H1 (cell line): ENCODE results near the gene GIPC2. TPM values are rescaled to one million over a fixed set of nuclear protein-coding genes. Genes with fewer than 3 reads are reported as not detected.
A peak's percentile ranks its signal among the peaks of the same experiment; 100 is the strongest.

ENCODE experiments used
- CTCF ChIA-PET: fragments of 300-600 bp; sonication (Branson Sonifier 250); formaldehyde crosslinking; loops from one replicate; lab custom pipeline; 2021; ENCODE audit not compliant: partially characterized antibody; lab: Charles Lee
- POLR2A ChIA-PET: fragments of 300-600 bp; sonication (Branson Sonifier 250); formaldehyde crosslinking; loops from one replicate; lab custom pipeline; 2021; ENCODE audit warnings: inconsistent platforms; ENCODE audit not compliant: partially characterized antibody; lab: Charles Lee
- DNase-seq, 2 experiments: peaks; one replicate each; pipeline versions ENCODE4 v3.0.0 to v3.0.0-alpha.2; 2010 to 2022; ENCODE audit warnings: low spot score in 2 of 2, low read depth in 1 of 2, mixed read lengths in 1 of 2
- FAIRE-seq: peaks from 2 replicates; lab custom pipeline; 2011; peaks lifted over from hg19 to GRCh38; lab: Jason Lieb, UNC
- H2AFZ ChIP-seq: 2 replicates; pipeline ENCODE4 v1.8.1; 2012; ENCODE audit warnings: low read length, inconsistent platforms
- H2AK5ac ChIP-seq: 2 replicates; pipeline ENCODE4 v1.6.1; 2013; ENCODE audit warnings: low read depth, low read length
- H2BK120ac ChIP-seq: replicated peaks from 2 replicates; pipeline ENCODE3; 2013; ENCODE audit warnings: low read depth, low read length, inconsistent platforms
- H2BK12ac ChIP-seq: 2 replicates; pipeline ENCODE4 v1.6.1; 2013; ENCODE audit warnings: low read depth, low read length
- H2BK15ac ChIP-seq: 2 replicates; pipeline ENCODE4 v1.6.1; 2013; ENCODE audit warnings: low read length
- H2BK20ac ChIP-seq: 2 replicates; pipeline ENCODE4 v1.6.1; 2013; ENCODE audit warnings: low read length
- H2BK5ac ChIP-seq: 2 replicates; pipeline ENCODE4 v1.6.1; 2013; ENCODE audit warnings: low read depth, low read length
- H3K14ac ChIP-seq: 2 replicates; pipeline ENCODE4 v1.6.1; 2013; ENCODE audit warnings: inconsistent platforms; ENCODE audit not compliant: insufficient read length
- H3K18ac ChIP-seq: 2 replicates; pipeline ENCODE4 v1.6.1; 2013; ENCODE audit warnings: low read length; ENCODE audit errors: extremely low read depth
- H3K23ac ChIP-seq: 2 replicates; pipeline ENCODE4 v1.6.1; 2013; ENCODE audit warnings: inconsistent platforms; ENCODE audit not compliant: insufficient read length
- H3K23me2 ChIP-seq: 2 replicates; pipeline ENCODE4 v1.6.1; 2013; ENCODE audit warnings: low read depth, low read length
- H3K27ac ChIP-seq: 2 replicates; pipeline ENCODE4 v1.6.1; 2011; ENCODE audit warnings: low read depth, low read length, inconsistent platforms
- H3K27me3 ChIP-seq, 4 experiments: replicated peaks in 1 of 4; 1 replicate in 1 of 4; 2 replicates in 3 of 4; pipeline versions ENCODE4 v1.6.1 to v1.8.1; 2011 to 2013; ENCODE audit warnings: low read length in 3 of 4, mild to moderate bottlenecking in 3 of 4, inconsistent platforms in 2 of 4, mixed read lengths in 2 of 4, moderate library complexity in 1 of 4; ENCODE audit not compliant: control insufficient read depth in 3 of 4, insufficient read depth in 3 of 4; ENCODE audit errors: extremely low read depth in 1 of 4
- H3K36me3 ChIP-seq, 4 experiments: 2 replicates each; pipeline versions ENCODE4 v1.6.1 to v1.8.1; 2011 to 2013; ENCODE audit warnings: mild to moderate bottlenecking in 4 of 4, low read length in 3 of 4, moderate library complexity in 2 of 4, control low read depth in 1 of 4, inconsistent platforms in 1 of 4; ENCODE audit not compliant: insufficient read depth in 4 of 4, control insufficient read depth in 2 of 4
- H3K4ac ChIP-seq: replicated peaks from 2 replicates; pipeline ENCODE3; 2013; ENCODE audit warnings: low read length, low read depth, mixed read lengths, inconsistent platforms; ENCODE audit not compliant: insufficient read length
- H3K4me1 ChIP-seq, 4 experiments: replicated peaks in 1 of 4; 1 replicate in 1 of 4; 2 replicates in 3 of 4; pipeline versions ENCODE4 v1.6.1 to v1.8.1; 2011 to 2013; ENCODE audit warnings: low read length in 3 of 4, inconsistent platforms in 2 of 4, mixed read lengths in 1 of 4; ENCODE audit not compliant: insufficient read depth in 4 of 4, control insufficient read depth in 3 of 4
- H3K4me2 ChIP-seq, 2 experiments: 2 replicates each; pipeline versions ENCODE4 v1.6.1 to v1.8.1; 2011 to 2013; ENCODE audit warnings: low read depth in 2 of 2, low read length in 2 of 2, control low read depth in 1 of 2, inconsistent platforms in 1 of 2, mild to moderate bottlenecking in 1 of 2; ENCODE audit not compliant: insufficient read depth in 1 of 2
- H3K4me3 ChIP-seq, 4 experiments: fragments of 200-600, 300-600 bp in 1 of 4; sonication (generic), shearing (Covaris generic), sonication (Bioruptor Twin) in 1 of 4; 2 replicates each; pipeline versions ENCODE4 v1.5.1 to v1.8.1; 2011 to 2016; ENCODE audit warnings: low read length in 4 of 4, low read depth in 3 of 4, control low read depth in 2 of 4, inconsistent platforms in 2 of 4, mild to moderate bottlenecking in 2 of 4, mixed read lengths in 1 of 4, moderate library complexity in 1 of 4; ENCODE audit not compliant: insufficient read depth in 2 of 4; ENCODE audit errors: extremely low read depth in 1 of 4
- H3K56ac ChIP-seq: replicated peaks from 2 replicates; pipeline ENCODE3; 2013; ENCODE audit warnings: low read depth, mild to moderate bottlenecking, mixed read lengths, low read length, inconsistent platforms; ENCODE audit not compliant: insufficient read length
- H3K79me1 ChIP-seq: 2 replicates; pipeline ENCODE4 v1.6.1; 2013; ENCODE audit warnings: low read depth, low read length, control low read depth
- H3K79me2 ChIP-seq, 2 experiments: 2 replicates each; pipeline versions ENCODE4 v1.6.1 to v1.8.1; 2012 to 2013; ENCODE audit warnings: low read length in 2 of 2, mild to moderate bottlenecking in 2 of 2, inconsistent platforms in 1 of 2; ENCODE audit not compliant: insufficient read depth in 2 of 2, control insufficient read depth in 1 of 2
- H3K9ac ChIP-seq, 4 experiments: replicated peaks in 1 of 4; 1 replicate in 1 of 4; 2 replicates in 3 of 4; pipeline versions ENCODE4 v1.6.1 to v1.8.1; 2011 to 2013; ENCODE audit warnings: low read depth in 3 of 4, low read length in 3 of 4, control low read depth in 2 of 4, mild to moderate bottlenecking in 2 of 4, moderate library complexity in 2 of 4, inconsistent platforms in 1 of 4; ENCODE audit errors: extremely low read depth in 1 of 4
- H3K9me3 ChIP-seq, 2 experiments: 2 replicates each; pipeline versions ENCODE4 v1.6.1 to v1.8.1; 2012 to 2013; ENCODE audit warnings: mild to moderate bottlenecking in 2 of 2, moderate library complexity in 2 of 2, control low read depth in 1 of 2, inconsistent platforms in 1 of 2, low read depth in 1 of 2, low read length in 1 of 2, mixed read lengths in 1 of 2; ENCODE audit not compliant: insufficient read depth in 2 of 2
- H4K20me1 ChIP-seq, 2 experiments: replicated peaks in 1 of 2; 2 replicates each; pipeline versions ENCODE3 to v1.8.1; 2011 to 2013; ENCODE audit warnings: inconsistent platforms in 2 of 2, low read length in 2 of 2, mild to moderate bottlenecking in 1 of 2; ENCODE audit not compliant: insufficient read depth in 2 of 2, control insufficient read depth in 1 of 2
- H4K5ac ChIP-seq: 2 replicates; pipeline ENCODE4 v1.6.1; 2013; ENCODE audit warnings: low read length, low read depth, mixed read lengths, inconsistent platforms; ENCODE audit not compliant: insufficient read length
- H4K8ac ChIP-seq: 2 replicates; pipeline ENCODE4 v1.8.0; 2013; ENCODE audit warnings: mild to moderate bottlenecking, moderate library complexity, low read length, inconsistent platforms; ENCODE audit not compliant: insufficient read depth; ENCODE audit errors: extremely low read depth
- H4K91ac ChIP-seq: replicated peaks from 2 replicates; pipeline ENCODE3; 2013; ENCODE audit warnings: low read length, mixed read lengths, inconsistent platforms; ENCODE audit not compliant: insufficient read length
- RAD21 ChIP-seq, 2 experiments: IDR thresholded peaks in 1 of 2; conservative IDR thresholded peaks in 1 of 2; 2 replicates each; pipeline ENCODE4 v1.6.1; 2011; ENCODE audit warnings: low read depth in 2 of 2, low read length in 2 of 2, improper control_type of control experiment in 1 of 2, inconsistent platforms in 1 of 2, mild to moderate bottlenecking in 1 of 2, moderate library complexity in 1 of 2
- ZNF274 ChIP-seq: IDR thresholded peaks from 2 replicates; pipeline ENCODE4 v1.7.0; 2012; ENCODE audit warnings: low read length, borderline replicate concordance; ENCODE audit errors: extremely low read depth
- WGBS, 2 experiments: shearing (Covaris generic) in 1 of 2; methylation state at CpG; one replicate each; pipeline versions ENCODE4 v1.1.6 to v1.1.7; 2013 to 2015; ENCODE audit warnings: low lambda C conversion rate in 2 of 2, mixed read lengths in 2 of 2, inconsistent platforms in 1 of 2, low coverage in 1 of 2, missing lambda C conversion rate in 1 of 2; ENCODE audit not compliant: insufficient replicate concordance in 2 of 2, insufficient coverage in 1 of 2, insufficient read length in 1 of 2; ENCODE audit errors: extremely low coverage in 1 of 2, missing lambda C conversion rate in 1 of 2; 5-methylcytosine and 5-hydroxymethylcytosine counted together
- polyA plus RNA-seq, 7 experiments: library from polyadenylated mRNA; depleted of rRNA in 3 of 7; stranded (reverse) in 5 of 7; unstranded in 2 of 7; fragments of >200 nt in 5 of 7; fragments of 200-250 nt in 2 of 7; gene quantifications; 1 replicate in 5 of 7; 2 replicates in 1 of 7; 4 replicates in 1 of 7; pipeline versions ENCODE4 v1.2.1 to v1.2.3, GENCODE V29; 2011 to 2013; ENCODE audit warnings: missing spikeins in 2 of 7, mixed read lengths in 2 of 7
- total RNA-seq: library from RNA; stranded (reverse); fragmentation: NEBNext Ultra II Directional; extraction: Animal tissue kit (Norgen Biotek cat#: 25700); gene quantifications from 2 replicates; pipeline ENCODE4 v1.2.1, GENCODE V29; 2021
- TF ChIP-seq, protein P1 (sequence below), 3 experiments: IDR thresholded peaks; 1 replicate in 2 of 3; 2 replicates in 1 of 3; pipeline versions ENCODE4 v1.5.1 to v1.6.1; 2011; ENCODE audit warnings: low read length in 3 of 3, mild to moderate bottlenecking in 3 of 3, inconsistent platforms in 2 of 3, low read depth in 1 of 3, moderate library complexity in 1 of 3; ENCODE audit not compliant: insufficient read depth in 1 of 3; ENCODE audit errors: control extremely low read depth in 1 of 3

GIPC2 gene
- total and polyA plus RNA-seq, 2 of the 8 experiments (the other 6 are each of a cell fraction or from before 2014, with no cell fraction given) = 0.29 to 0.69 TPM

- Histone ChIP-seq H4K20me1 (no peaks in the 10 kb centered on the region), H2AK5ac (no peak overlapping the region), H3K79me1 (no peaks in the 10 kb centered on the region), H3K4me1 (no peaks in the 10 kb centered on the region), H4K91ac (no peak overlapping the region), H4K8ac (no peak overlapping the region), H2BK120ac (no peak overlapping the region), H3K79me2 (no peaks in the 10 kb centered on the region), H2BK5ac (no peak overlapping the region), H3K27ac (no peak overlapping the region), H2AFZ (no peak overlapping the region), H3K9ac (no peak overlapping the region), H3K23ac (no peak overlapping the region), H3K56ac (no peak overlapping the region), H3K4me3 (no peak overlapping the region), H3K18ac (no peak overlapping the region), H4K5ac (no peak overlapping the region), H3K4me2 (no peak overlapping the region), H3K14ac (no peak overlapping the region), H3K36me3 (no peaks in the 10 kb centered on the region), H3K9me3 (no peaks in the 10 kb centered on the region), H2BK12ac (no peak overlapping the region), H2BK15ac (no peak overlapping the region), H3K27me3 (no peaks in the 10 kb centered on the region), H3K4ac (no peak overlapping the region), H2BK20ac (no peak overlapping the region), H3K23me2 (no peaks in the 10 kb centered on the region; the same call in 1 of the 2 replicates)
- DNase-seq (no peak), FAIRE-seq (peak; percentile 93)
- ChIA-PET POLR2A (no interaction called here), CTCF (interaction anchor here (0.6 to 7.2 kb wide), 35 partner anchors 10 to 639 kb away, joined by 3 to 48 read pairs (median 5); partner anchors contain the start of gene IFI44L)
- TF ChIP-seq, protein P1, sequence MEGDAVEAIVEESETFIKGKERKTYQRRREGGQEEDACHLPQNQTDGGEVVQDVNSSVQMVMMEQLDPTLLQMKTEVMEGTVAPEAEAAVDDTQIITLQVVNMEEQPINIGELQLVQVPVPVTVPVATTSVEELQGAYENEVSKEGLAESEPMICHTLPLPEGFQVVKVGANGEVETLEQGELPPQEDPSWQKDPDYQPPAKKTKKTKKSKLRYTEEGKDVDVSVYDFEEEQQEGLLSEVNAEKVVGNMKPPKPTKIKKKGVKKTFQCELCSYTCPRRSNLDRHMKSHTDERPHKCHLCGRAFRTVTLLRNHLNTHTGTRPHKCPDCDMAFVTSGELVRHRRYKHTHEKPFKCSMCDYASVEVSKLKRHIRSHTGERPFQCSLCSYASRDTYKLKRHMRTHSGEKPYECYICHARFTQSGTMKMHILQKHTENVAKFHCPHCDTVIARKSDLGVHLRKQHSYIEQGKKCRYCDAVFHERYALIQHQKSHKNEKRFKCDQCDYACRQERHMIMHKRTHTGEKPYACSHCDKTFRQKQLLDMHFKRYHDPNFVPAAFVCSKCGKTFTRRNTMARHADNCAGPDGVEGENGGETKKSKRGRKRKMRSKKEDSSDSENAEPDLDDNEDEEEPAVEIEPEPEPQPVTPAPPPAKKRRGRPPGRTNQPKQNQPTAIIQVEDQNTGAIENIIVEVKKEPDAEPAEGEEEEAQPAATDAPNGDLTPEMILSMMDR (IDR thresholded peaks at IDR 0.05; ENCODE audit: control extremely low read depth in 1 of 3, insufficient read depth in 1 of 3, low read depth in 1 of 3, low read length in 3 of 3) = peak; percentile 70 to 85 (median 80)
- no peak for TF ChIP-seq ZNF274
- peak; percentile 97 to 98 for TF ChIP-seq RAD21 (IDR thresholded peaks at IDR 0.05 in 1 of 2, conservative IDR thresholded peaks at IDR 0.05 in 1 of 2; ENCODE audit: low read depth in 2 of 2, low read length in 2 of 2)
- WGBS, 2 experiments = 19% methylated on average over 2 of the region's 2 CpGs; no CpG with 5 or more reads in 1 of the 2 experiments
These were observed 99.4 kb downstream of the GIPC2 start for GRCh38 chr1:78145105-78145580.
